HG02623 (cell line): Measurements from ENCODE around the gene TMEM259.
A peak's percentile ranks its signal among the peaks of the same experiment; 100 is the strongest.

Experiments
- ATAC-seq: cut with Tn5 transposase; IDR thresholded peaks from one replicate; pipeline ENCODE4 v1.9.1; 2021; ENCODE audit warnings: moderate library complexity; ENCODE audit not compliant: unreplicated experiment

The TMEM259 gene

DNA sequence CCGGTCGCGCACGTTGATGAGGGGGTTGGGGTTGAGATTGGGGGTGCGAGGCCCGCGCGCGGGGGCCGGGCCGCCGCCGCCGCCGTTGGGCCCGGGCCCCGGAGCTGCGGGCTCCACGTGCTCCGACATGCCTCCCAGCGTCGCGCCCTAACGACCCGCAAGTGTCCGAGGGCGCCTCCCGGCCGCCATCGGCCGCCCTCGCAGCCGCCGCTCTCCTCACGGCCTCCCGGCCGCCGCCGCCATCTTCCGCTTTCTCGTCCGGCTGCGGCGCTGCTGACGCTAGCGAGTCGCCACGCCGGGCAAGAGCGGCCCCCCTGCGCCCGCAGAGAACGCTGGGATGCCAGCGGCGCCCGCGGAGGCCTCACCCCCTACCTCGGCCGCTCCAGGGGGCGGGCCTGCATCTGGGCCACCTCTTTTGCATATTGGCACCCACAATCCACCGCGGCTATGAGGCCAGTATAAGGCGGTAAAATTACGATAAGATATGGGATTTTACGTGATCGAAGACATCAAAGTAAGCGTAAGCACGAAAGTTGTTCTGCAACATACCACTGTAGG, at the start of gene TMEM259:
TSS of gene TMEM259 (minus strand) at position 256 of the 558 bp plus-strand sequence. CDS start at position 129, 127 bp downstream.
- ATAC-seq, result peak; percentile 71

GRCh38 chr19:1070576-1070930, 49.6 kb upstream of the TMEM259 start:
- no peak for ATAC-seq

GRCh38 chr19:1069009-1069779, 48.3 kb upstream of the TMEM259 start:
- ATAC-seq, result no peak

GRCh38 chr19:1068009-1069001, 47.4 kb upstream of the TMEM259 start:
- ATAC-seq, result no peak

- no peak for ATAC-seq
These were observed 46.5 kb upstream of the TMEM259 start for GRCh38 chr19:1067341-1067957.

DNA sequence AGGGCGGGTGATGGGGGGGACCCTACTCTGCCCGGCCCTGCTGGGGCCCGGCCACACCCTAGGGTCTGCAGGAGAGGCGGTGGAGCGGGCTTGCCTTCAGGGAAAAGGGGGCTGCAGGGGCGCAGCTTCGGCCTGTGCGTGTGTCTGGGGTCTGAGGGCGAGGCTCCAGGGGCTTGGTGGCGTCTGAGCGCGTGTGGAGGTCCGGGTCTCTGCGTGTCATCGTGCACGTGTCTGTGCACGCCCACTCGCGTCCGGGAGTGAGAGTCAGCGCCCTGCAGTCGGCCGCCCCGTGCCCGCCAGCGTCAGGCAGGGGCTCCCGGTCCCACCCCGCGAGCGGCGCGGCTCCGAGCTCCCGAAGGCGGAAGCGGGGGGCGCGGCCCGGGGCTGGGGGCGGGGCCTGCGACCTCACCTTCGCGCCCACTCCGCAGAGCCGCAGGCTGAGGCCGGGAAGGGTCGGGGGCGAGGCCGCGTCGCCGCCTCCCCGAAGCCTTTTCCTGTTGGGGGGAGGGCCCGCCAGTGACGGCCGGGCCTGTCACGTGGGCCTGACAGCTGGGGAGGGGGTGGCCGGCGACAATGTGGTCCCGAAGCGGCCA, 45.9 kb upstream of the TMEM259 start, which contains the start of gene ARHGAP45:
TSS of gene ARHGAP45 (plus strand) at position 420 of the 593 bp plus-strand sequence. CDS start 239 bp downstream, outside the sequence.
- ATAC-seq, result peak; percentile 37

DNA sequence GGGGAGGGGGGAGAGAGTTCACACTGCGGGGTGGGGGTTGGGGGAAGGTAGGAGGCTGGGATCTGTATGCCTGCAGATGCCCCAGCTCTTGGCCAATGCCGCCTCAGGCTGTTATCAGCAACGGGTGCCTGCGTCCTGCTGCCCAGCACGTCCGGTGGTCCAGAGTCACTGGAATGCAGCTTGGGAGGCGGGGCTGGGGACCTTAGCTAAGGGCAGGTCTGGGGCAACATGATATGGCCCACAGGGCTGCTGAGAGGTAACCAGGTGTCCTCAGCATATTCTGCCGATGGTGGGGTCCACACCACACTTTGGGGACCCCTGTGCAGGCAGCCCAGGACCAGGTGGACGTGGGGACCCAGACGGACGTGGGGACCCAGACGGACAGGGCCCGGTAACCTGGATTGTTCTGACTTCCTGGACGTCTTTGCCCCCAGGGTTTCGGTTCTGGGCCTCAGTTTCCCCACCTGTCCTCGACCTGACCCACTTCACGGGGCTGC, 45.4 kb upstream of the TMEM259 start:
- ATAC-seq, result no peak

- ATAC-seq, result no peak
These were observed 44.7 kb upstream of the TMEM259 start for GRCh38 chr19:1065606-1066109.

- ATAC-seq, result no peak
These were observed 44.0 kb upstream of the TMEM259 start for GRCh38 chr19:1064661-1065605.

DNA sequence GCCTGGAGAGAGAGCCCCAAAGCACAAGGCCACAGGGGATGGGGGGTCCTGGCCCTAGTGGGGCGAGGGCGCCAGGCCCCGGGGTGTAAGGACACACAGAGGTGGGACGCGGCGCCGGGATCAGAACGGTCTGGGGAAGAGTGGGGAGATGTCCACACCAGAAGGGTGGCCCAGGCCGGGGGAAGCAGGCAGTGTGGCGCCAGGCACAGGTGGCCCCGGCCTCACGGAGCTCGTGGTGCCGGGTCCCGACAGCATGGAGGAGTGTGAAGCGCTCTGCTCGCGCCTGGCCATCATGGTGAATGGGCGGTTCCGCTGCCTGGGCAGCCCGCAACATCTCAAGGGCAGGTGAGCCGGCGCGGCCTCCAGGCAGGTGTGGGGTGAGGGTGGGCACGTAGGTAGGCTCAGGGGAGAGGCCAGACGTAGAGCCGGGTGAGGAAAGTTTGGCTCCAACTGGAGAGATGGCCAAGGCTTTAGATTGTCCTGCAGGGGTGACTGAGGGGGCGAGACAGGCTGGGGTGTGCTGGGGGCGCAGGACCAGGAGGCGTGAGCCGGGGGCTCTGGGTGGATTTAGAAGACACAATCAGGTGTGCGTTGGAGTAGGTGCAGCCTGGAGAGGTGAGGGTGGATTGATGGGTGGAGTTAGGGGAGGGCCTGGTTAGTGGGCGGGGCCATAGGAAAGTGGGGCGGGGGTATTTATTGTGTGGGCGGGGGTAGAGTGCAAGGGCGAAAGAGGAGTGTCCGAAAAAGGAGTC, 43.2 kb upstream of the TMEM259 start:
- no peak for ATAC-seq

GRCh38 chr19:1063030-1063908, 42.3 kb upstream of the TMEM259 start:
- ATAC-seq, result no peak

GRCh38 chr19:1062387-1063029, 41.6 kb upstream of the TMEM259 start:
- ATAC-seq, result no peak

GRCh38 chr19:1061987-1062386, 41.1 kb upstream of the TMEM259 start:
- ATAC-seq, result no peak

GRCh38 chr19:1060689-1061088, 39.8 kb upstream of the TMEM259 start:
- ATAC-seq, result no peak

DNA sequence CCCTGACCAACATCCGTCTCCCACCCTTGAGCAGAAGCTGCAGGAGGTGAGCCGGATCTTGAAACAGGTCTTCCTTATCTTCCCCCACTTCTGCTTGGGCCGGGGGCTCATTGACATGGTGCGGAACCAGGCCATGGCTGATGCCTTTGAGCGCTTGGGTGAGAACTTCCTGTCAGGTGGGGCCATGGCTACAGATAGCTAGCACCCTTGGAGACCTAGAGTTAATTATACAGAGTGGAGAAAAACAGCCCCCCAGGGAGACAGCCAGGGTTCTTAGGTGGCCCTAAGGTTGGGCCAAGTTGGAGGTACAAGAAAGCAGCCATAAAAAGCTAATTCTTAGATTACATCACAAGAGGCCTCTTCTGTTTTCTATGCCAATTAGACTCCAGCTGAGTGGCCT, 37.2 kb upstream of the TMEM259 start:
- no peak for ATAC-seq

GRCh38 chr19:1057176-1057855, 36.4 kb upstream of the TMEM259 start:
- no peak for ATAC-seq
